GM12878 (cell line): ENCODE measurements around the gene COG1. TPM values are rescaled to one million over a fixed set of nuclear protein-coding genes. Genes with fewer than 3 reads are reported as not detected.

Source experiments
- ATAC-seq: fragments of 200-7000 bp; cut with Tn5 transposase; 3 replicates; pipeline ENCODE4 v1.9.1; 2020; ENCODE audit warnings: mild to moderate bottlenecking, moderate library complexity
- BruUV-seq: library from RNA; stranded (reverse); fragments of 400-500 nt; replicated peaks from 2 replicates; lab custom pipeline; 2021; lab: Mats Ljungman, UMichigan
- CTCF ChIA-PET: fragments of 300-600 bp; sonication (Branson Sonifier 250); formaldehyde crosslinking; extraction: SDS; loops from one replicate; lab custom pipeline; 2021; ENCODE audit warnings: inconsistent platforms; lab: Yijun Ruan, JAX
- POLR2A ChIA-PET: fragments of 350-600 bp; formaldehyde crosslinking; extraction: SDS; loops from one replicate; lab custom pipeline; 2021; ENCODE audit warnings: inconsistent platforms; lab: Charles Lee
- RAD21 ChIA-PET: fragments of 300-600 bp; sonication (Branson Sonifier 250); formaldehyde crosslinking; loops from one replicate; lab custom pipeline; 2023; ENCODE audit warnings: antibody characterized with exemption; ENCODE audit not compliant: unreplicated experiment; lab: Charles Lee
- SMC1A ChIA-PET: fragments of 300-600 bp; sonication (Branson Sonifier 250); formaldehyde crosslinking; loops from one replicate; lab custom pipeline; 2023; ENCODE audit not compliant: unreplicated experiment, uncharacterized antibody; lab: Charles Lee
- DNase-seq: peaks from one replicate; pipeline ENCODE4 v3.0.0-alpha.2; 2011; ENCODE audit warnings: low read depth, low spot score
- FAIRE-seq: peaks from 3 replicates; lab custom pipeline; 2011; peaks lifted over from hg19 to GRCh38; lab: Jason Lieb, UNC
- H2AFZ ChIP-seq: 2 replicates; pipeline ENCODE4 v1.6.0; 2011; ENCODE audit warnings: low read depth, low read length, control low read depth; ENCODE audit not compliant: control insufficient read depth
- H3K27ac ChIP-seq: 2 replicates; pipeline ENCODE4 v1.5.1; 2011; ENCODE audit warnings: control low read depth; ENCODE audit not compliant: control insufficient read depth, insufficient read depth
- H3K27me3 ChIP-seq, 2 experiments: replicated peaks in 1 of 2; 2 replicates each; pipeline versions ENCODE4 v1.6.0 to v1.6.1; 2011; ENCODE audit warnings: low read length in 1 of 2; ENCODE audit not compliant: control insufficient read depth in 2 of 2, insufficient read depth in 2 of 2
- H3K36me3 ChIP-seq, 2 experiments: 2 replicates each; pipeline ENCODE4 v1.5.1; 2011; ENCODE audit warnings: low read length in 1 of 2; ENCODE audit not compliant: control insufficient read depth in 2 of 2, insufficient read depth in 2 of 2
- H3K4me1 ChIP-seq: 2 replicates; pipeline ENCODE4 v1.6.1; 2011; ENCODE audit warnings: mild to moderate bottlenecking, low read length, moderate library complexity, mixed read lengths; ENCODE audit not compliant: control insufficient read depth, insufficient read depth
- H3K4me2 ChIP-seq: 2 replicates; pipeline ENCODE4 v1.6.0; 2011; ENCODE audit warnings: control low read depth; ENCODE audit not compliant: control insufficient read depth, insufficient read depth
- H3K4me3 ChIP-seq: fragments of 200-600 bp; sonication (generic); 2 replicates; pipeline ENCODE4 v1.5.1; 2016
- H3K79me2 ChIP-seq: 2 replicates; pipeline ENCODE4 v1.6.0; 2011; ENCODE audit warnings: low read length; ENCODE audit not compliant: control insufficient read depth, insufficient read depth
- H3K9ac ChIP-seq: 2 replicates; pipeline ENCODE4 v1.8.0; 2011; ENCODE audit warnings: low read length, control low read depth, mixed read lengths; ENCODE audit not compliant: control insufficient read depth, insufficient read depth
- H3K9me3 ChIP-seq: replicated peaks from 3 replicates; pipeline ENCODE4 v1.5.1; 2011; ENCODE audit warnings: mild to moderate bottlenecking, low read length; ENCODE audit not compliant: control insufficient read depth, insufficient read depth
- H4K20me1 ChIP-seq: 2 replicates; pipeline ENCODE4 v1.6.0; 2011; ENCODE audit not compliant: control insufficient read depth, insufficient read depth
- BHLHE40 ChIP-seq, 2 experiments: fragments of 450-650 bp in 1 of 2; IDR thresholded peaks; 2 replicates each; pipeline ENCODE4 v1.6.1; 2011 to 2017; ENCODE audit warnings: low read depth in 2 of 2, borderline replicate concordance in 1 of 2, improper control_type of control experiment in 1 of 2, low read length in 1 of 2, mild to moderate bottlenecking in 1 of 2
- CEBPZ ChIP-seq: fragments of 150-350 bp; IDR thresholded peaks from 2 replicates; pipeline ENCODE4 v1.6.1; 2016; ENCODE audit warnings: low read depth, low read length
- CHD1 ChIP-seq: IDR thresholded peaks from 2 replicates; pipeline ENCODE4 v1.6.1; 2012; ENCODE audit warnings: low read depth, low read length, improper control_type of control experiment
- GATAD2B ChIP-seq: fragments of 450-650 bp; conservative IDR thresholded peaks from 2 replicates; pipeline ENCODE4 v1.6.1; 2017; ENCODE audit warnings: low read depth, mild to moderate bottlenecking, moderate library complexity
- JUNB ChIP-seq: IDR thresholded peaks from 2 replicates; pipeline ENCODE4 v1.6.1; 2016; ENCODE audit warnings: antibody characterized with exemption, mild to moderate bottlenecking
- NR2F1 ChIP-seq: fragments of 450-650 bp; conservative IDR thresholded peaks from 2 replicates; pipeline ENCODE4 v1.6.1; 2017; ENCODE audit warnings: mild to moderate bottlenecking
- RFX5 ChIP-seq: IDR thresholded peaks from 2 replicates; pipeline ENCODE4 v1.6.1; 2011; ENCODE audit warnings: low read depth, low read length, improper control_type of control experiment
- SIN3A ChIP-seq: IDR thresholded peaks from 2 replicates; pipeline ENCODE4 v1.6.1; 2012; ENCODE audit warnings: low read depth, low read length, improper control_type of control experiment
- ZSCAN29 ChIP-seq: fragments of 450-650 bp; IDR thresholded peaks from 2 replicates; pipeline ENCODE4 v1.6.1; 2017; ENCODE audit warnings: mild to moderate bottlenecking, moderate library complexity
- WGBS: methylation state at CpG from one replicate; pipeline ENCODE4 v1.1.6; 2016; ENCODE audit warnings: low lambda C conversion rate; ENCODE audit not compliant: insufficient replicate concordance, insufficient coverage; ENCODE audit errors: missing lambda C conversion rate; 5-methylcytosine and 5-hydroxymethylcytosine counted together
- in situ Hi-C: fragments of 300-500 bp; cut with MboI; formaldehyde crosslinking; loops from 9 replicates; pipeline ENCODE4 v1.14.3; 2018; ENCODE audit warnings: mixed read lengths
- intact Hi-C: fragments of 100-400 bp; cut with micrococcal nuclease; formaldehyde crosslinking; loops from one replicate; pipeline ENCODE4 v1.14.2; 2022; ENCODE audit not compliant: unreplicated experiment
- polyA plus RNA-seq, 11 experiments: library from polyadenylated mRNA; depleted of rRNA in 4 of 11; unstranded in 6 of 11; stranded (reverse) in 5 of 11; fragments of >200 nt; fragmentation: Nextera tagmentation in 4 of 11; fragmentation: Illumina TruSeq in 1 of 11; extraction: Ambion mirVana in 4 of 11; extraction: Trizol in 1 of 11; gene quantifications; 1 replicate in 1 of 11; 2 replicates in 10 of 11; pipeline versions ENCODE4 v1.2.1 to v1.2.3, GENCODE V29; 2011 to 2016; ENCODE audit warnings: inconsistent platforms in 2 of 11, missing spikeins in 2 of 11, low read depth in 1 of 11
- total RNA-seq, 4 experiments: library from RNA; depleted of rRNA in 3 of 4; stranded (reverse); fragments of >200 nt in 3 of 4; fragmentation: Illumina TruSeq in 1 of 4; extraction: Trizol in 1 of 4; gene quantifications; 2 replicates each; pipeline versions ENCODE4 v1.2.1 to v1.2.3, GENCODE V29; 2013 to 2021

The COG1 gene
- total and polyA plus RNA-seq, 10 of the 15 experiments (the other 5 are each of a cell fraction or from before 2014, with no cell fraction given), result 10.5 to 24.1 (median 18.1) TPM

GRCh38 chr17:73200476-73200875 lies 7.6 kb downstream of the COG1 start:
- H3K9me3 ChIP-seq, result no peaks in the 10 kb centered on the region
- intact Hi-C loops (no loop called here), in situ Hi-C loops (no loop called here)
- peaks cover 22 to 28% of the 10 kb centered on the region in 2 experiments for H3K36me3 ChIP-seq
- CTCF ChIA-PET, result interaction anchor here (4.7 kb wide), 1 partner anchor 474 kb away, joined by 19 read pairs; no protein-coding TSS in a partner anchor
- FAIRE-seq (no peak), ATAC-seq (no peak), DNase-seq (no peak)
- H4K20me1 ChIP-seq, result no peaks in the 10 kb centered on the region; the same call in 1 of the 2 replicates
- no TSS peak for BruUV-seq
- no peak overlapping the region for H3K27ac ChIP-seq
- RAD21 ChIA-PET, result interaction anchor here (0.5 kb wide), 1 partner anchor 27 kb away, joined by 3 read pairs; no protein-coding TSS in a partner anchor
- no peak overlapping the region for H3K4me2 ChIP-seq
- 82% methylated on average over 10 of the region's 10 CpGs for WGBS
- H3K4me3 ChIP-seq, result no peak overlapping the region
- H2AFZ ChIP-seq, result no peak overlapping the region
- H3K27me3 ChIP-seq, result no peaks in the 10 kb centered on the region
- H3K79me2 ChIP-seq, result no peaks in the 10 kb centered on the region
- POLR2A ChIA-PET, result no interaction called here
- H3K9ac ChIP-seq, result no peak overlapping the region
- no peaks in the 10 kb centered on the region for H3K4me1 ChIP-seq
- TF ChIP-seq CHD1, result no peak
- no peak for TF ChIP-seq SIN3A
- no peak for TF ChIP-seq CEBPZ
- TF ChIP-seq RFX5, result no peak
- no peak for TF ChIP-seq ZSCAN29
- TF ChIP-seq NR2F1, result no peak
- no peak for TF ChIP-seq GATAD2B
- no peak for TF ChIP-seq JUNB
- no peak for TF ChIP-seq BHLHE40 (IDR thresholded peaks at IDR 0.05; ENCODE audit: borderline replicate concordance in 1 of 2, low read depth in 2 of 2, low read length in 1 of 2)
- SMC1A ChIA-PET, result no interaction called here
